Esophagus muscularis mucosa (tissue), 4 donors: ENCODE results near the gene SLC35B1. TPM values are rescaled to one million over a fixed set of nuclear protein-coding genes. Genes with fewer than 3 reads are reported as not detected.
A peak's percentile ranks its signal among the peaks of the same experiment; 100 is the strongest.

Experiments
- DNase-seq: peaks from one replicate; pipeline ENCODE4 v3.0.0-alpha.2; 2017; ENCODE audit errors: extremely low spot score
- H3K27ac ChIP-seq, 4 donors: fragments of 200-600 bp; sonication (generic); replicated peaks in 1 of 4; 1 replicate in 3 of 4; 2 replicates in 1 of 4; pipeline ENCODE4 v1.5.1; 2016 to 2019; ENCODE audit warnings: mild to moderate bottlenecking in 1 of 4
- H3K27me3 ChIP-seq, 4 donors: fragments of 200-600 bp; sonication (generic); one replicate each; pipeline versions ENCODE4 v1.5.1 to v1.6.0; 2016 to 2019
- H3K36me3 ChIP-seq, 4 donors: fragments of 200-600 bp; sonication (generic); one replicate each; pipeline ENCODE4 v1.5.1; 2016 to 2019
- H3K4me1 ChIP-seq, 4 donors: fragments of 200-600 bp; sonication (generic); one replicate each; pipeline ENCODE4 v1.5.1; 2016 to 2019
- H3K4me3 ChIP-seq, 4 donors: fragments of 200-600 bp; sonication (generic); 1 replicate in 2 of 4; 2 replicates in 2 of 4; pipeline ENCODE4 v1.5.1; 2016 to 2019; ENCODE audit warnings: mild to moderate bottlenecking in 4 of 4, moderate library complexity in 1 of 4
- H3K9me3 ChIP-seq, 4 donors: fragments of 200-600 bp; sonication (generic); 1 replicate in 3 of 4; 2 replicates in 1 of 4; pipeline ENCODE4 v1.5.1; 2016 to 2019
- EP300 ChIP-seq: sonication (generic); formaldehyde crosslinking; IDR thresholded peaks from one replicate; pipeline ENCODE4 v1.6.1; 2017; ENCODE audit warnings: antibody characterized with exemption
- POLR2A ChIP-seq: fragments of 450-650 bp; IDR thresholded peaks from one replicate; pipeline ENCODE4 v1.6.1; 2017; ENCODE audit warnings: antibody characterized with exemption, moderate library complexity, mild to moderate bottlenecking, low read depth
- POLR2AphosphoS5 ChIP-seq, 2 donors: sonication (generic); formaldehyde crosslinking; IDR thresholded peaks; one replicate each; pipeline ENCODE4 v1.6.1; 2017; ENCODE audit warnings: antibody characterized with exemption in 2 of 2
- WGBS: methylation state at CpG from one replicate; pipeline ENCODE4 v1.1.5; 2018; 5-methylcytosine and 5-hydroxymethylcytosine counted together
- intact Hi-C: fragments of 100-400 bp; cut with DNase I; formaldehyde crosslinking; loops from one replicate; pipeline ENCODE4 v1.15.1; 2023
- total RNA-seq, 4 donors: library from RNA; depleted of rRNA; stranded (reverse); fragments of >200 nt; gene quantifications; one replicate each; pipeline versions ENCODE4 v1.1.0 to v1.2.1, GENCODE V29; 2016
- TF ChIP-seq, protein P1 (sequence below), 3 experiments: fragments of 200-600 bp in 2 of 3; fragments of 450-650 bp in 1 of 3; sonication (generic) in 2 of 3; IDR thresholded peaks; one replicate each; pipeline ENCODE4 v1.5.1; 2017 to 2019; ENCODE audit warnings: antibody characterized with exemption in 3 of 3, mild to moderate bottlenecking in 2 of 3, moderate library complexity in 1 of 3

The SLC35B1 gene
- total RNA-seq, 4 donors from 2014 or later: 17.0 to 25.3 (median 18.4) TPM

DNA sequence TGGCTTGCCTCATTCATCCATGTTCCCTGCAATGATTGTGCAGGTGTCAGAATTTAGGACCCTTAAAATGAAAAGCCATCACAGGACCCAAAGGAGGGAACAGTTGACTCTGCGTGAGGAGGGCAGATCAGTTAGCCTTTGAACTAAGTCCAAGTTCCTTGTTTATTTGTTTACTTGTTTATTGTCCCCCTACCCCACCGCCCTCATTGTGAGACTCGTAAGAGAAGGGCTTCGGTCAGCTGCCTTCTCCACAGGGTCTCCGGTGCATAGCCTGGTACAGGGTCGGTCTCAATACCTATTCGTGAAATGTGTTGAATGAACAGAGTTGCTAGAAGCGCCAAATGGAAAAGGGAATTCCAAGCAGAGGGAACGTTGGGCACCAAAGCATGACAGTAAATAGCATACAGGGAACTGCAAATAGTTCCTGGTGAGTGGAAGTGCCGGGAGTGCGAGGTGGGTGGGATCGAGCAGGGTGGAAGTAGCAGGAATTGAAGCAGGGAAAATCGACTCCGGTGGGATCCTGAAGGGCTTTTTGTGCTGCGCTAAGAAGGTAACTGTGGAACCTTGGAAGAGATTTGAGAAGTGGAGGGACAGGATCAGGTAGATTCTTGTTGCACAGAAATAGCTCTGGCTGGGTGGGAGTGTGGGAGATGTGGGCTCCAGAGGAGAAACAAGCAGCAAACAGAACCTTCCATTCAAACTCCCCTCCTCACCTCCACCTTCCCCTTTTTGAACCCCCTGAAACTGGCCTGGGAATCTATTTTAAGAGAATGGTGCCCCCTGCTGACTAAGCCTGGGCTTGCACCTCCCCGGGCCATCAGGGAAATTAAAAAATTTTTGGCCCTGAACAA lies 12.7 kb downstream of the SLC35B1 start:
- Histone ChIP-seq H3K4me1 (peaks cover 28 to 39% (median 36%) of the 10 kb centered on the region in 4 donors), H3K9me3 (no peaks in the 10 kb centered on the region), H3K4me3 (peak overlapping the region in 3 of 4 donors; percentile 1 to 22 (median 4)), H3K36me3 (peaks cover 2 to 8% (median 6%) of the 10 kb centered on the region in 4 donors), H3K27me3 (no peaks in the 10 kb centered on the region), H3K27ac (peak overlapping the region in 1 of 4 donors; percentile 42)
- intact Hi-C loops: loop anchor here (2.0 to 5.0 kb wide), 2 partner anchors 48 to 124 kb away; no protein-coding TSS in a partner anchor
- peak; percentile 94 for DNase-seq
- TF ChIP-seq, protein P1, sequence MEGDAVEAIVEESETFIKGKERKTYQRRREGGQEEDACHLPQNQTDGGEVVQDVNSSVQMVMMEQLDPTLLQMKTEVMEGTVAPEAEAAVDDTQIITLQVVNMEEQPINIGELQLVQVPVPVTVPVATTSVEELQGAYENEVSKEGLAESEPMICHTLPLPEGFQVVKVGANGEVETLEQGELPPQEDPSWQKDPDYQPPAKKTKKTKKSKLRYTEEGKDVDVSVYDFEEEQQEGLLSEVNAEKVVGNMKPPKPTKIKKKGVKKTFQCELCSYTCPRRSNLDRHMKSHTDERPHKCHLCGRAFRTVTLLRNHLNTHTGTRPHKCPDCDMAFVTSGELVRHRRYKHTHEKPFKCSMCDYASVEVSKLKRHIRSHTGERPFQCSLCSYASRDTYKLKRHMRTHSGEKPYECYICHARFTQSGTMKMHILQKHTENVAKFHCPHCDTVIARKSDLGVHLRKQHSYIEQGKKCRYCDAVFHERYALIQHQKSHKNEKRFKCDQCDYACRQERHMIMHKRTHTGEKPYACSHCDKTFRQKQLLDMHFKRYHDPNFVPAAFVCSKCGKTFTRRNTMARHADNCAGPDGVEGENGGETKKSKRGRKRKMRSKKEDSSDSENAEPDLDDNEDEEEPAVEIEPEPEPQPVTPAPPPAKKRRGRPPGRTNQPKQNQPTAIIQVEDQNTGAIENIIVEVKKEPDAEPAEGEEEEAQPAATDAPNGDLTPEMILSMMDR (IDR thresholded peaks at IDR 0.05): peak; percentile 97 to 99 (median 98)
- no peak for TF ChIP-seq POLR2A
- 32% methylated on average over 16 of the region's 16 CpGs for WGBS

DNA sequence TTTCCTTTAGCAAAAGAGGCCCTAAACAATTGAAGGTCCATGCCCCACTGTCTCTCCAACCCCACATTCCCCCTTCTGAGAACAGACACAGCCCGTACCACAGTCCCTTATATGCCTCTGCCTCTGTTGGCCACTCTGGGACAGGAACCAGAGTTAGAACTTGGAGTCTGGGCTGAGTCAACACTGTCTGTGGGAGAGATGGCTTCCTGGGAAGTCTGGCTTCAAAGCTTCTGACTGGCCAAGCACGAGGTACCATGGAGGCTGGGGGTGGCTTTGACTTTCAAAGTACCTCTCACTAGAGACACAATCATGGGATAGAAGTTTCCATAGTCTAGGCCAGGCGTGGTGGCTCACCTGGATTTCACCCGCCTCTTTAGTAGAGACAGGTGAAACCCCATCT lies 15.0 kb downstream of the SLC35B1 start:
- Histone ChIP-seq H3K9me3 (no peaks in the 10 kb centered on the region), H3K4me3 (no peak overlapping the region), H3K4me1 (peaks cover 34 to 57% (median 47%) of the 10 kb centered on the region in 4 donors), H3K27me3 (no peaks in the 10 kb centered on the region), H3K27ac (peak overlapping the region; percentile 86 to 90 (median 89)), H3K36me3 (no peaks in the 10 kb centered on the region)
- TF ChIP-seq, protein P1 (IDR thresholded peaks at IDR 0.05): no peak
- TF ChIP-seq POLR2AphosphoS5 (IDR thresholded peaks at IDR 0.05) (no peak), POLR2A (no peak), EP300 (no peak)
- WGBS: 87% methylated on average over 4 of the region's 4 CpGs
- no peak for DNase-seq
- intact Hi-C loops: loop anchor here (5.0 kb wide), 1 partner anchor 45 kb away; no protein-coding TSS in a partner anchor

DNA sequence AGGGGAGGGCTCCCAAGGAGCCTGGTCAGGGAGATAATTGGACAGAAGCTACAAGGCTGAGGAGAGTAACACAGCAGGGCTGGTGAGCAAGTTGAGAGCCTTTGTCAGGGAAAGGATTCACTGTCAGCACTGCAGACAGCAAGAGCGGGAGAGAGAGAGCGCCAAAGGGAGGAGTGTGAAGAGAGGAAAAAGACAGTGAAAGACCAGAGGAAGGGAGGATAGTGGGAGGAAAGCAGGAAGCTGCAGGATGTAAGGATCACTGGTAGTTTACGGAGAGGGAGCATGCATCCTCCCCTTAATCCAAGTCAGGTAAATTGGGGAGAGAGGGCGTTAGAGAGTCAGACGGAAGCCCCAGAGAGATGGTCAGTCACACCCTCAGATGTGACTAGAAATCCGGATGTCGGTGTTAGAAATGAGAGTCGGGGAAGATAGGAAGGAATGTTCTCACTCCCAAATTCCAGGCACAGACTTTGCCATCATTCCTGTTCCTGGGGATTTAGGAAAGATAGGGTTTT lies 16.0 kb downstream of the SLC35B1 start:
- Histone ChIP-seq H3K36me3 (no peaks in the 10 kb centered on the region), H3K4me1 (peaks cover 38 to 62% (median 50%) of the 10 kb centered on the region in 4 donors), H3K27me3 (no peaks in the 10 kb centered on the region), H3K4me3 (peak overlapping the region in 2 of 4 donors; percentile 12 to 25), H3K27ac (peak overlapping the region; percentile 86 to 90 (median 89)), H3K9me3 (no peaks in the 10 kb centered on the region)
- TF ChIP-seq POLR2AphosphoS5 (IDR thresholded peaks at IDR 0.05): peak in 1 of 2 donors; percentile 19
- TF ChIP-seq EP300: no peak
- no peak for DNase-seq
- WGBS: 35% methylated on average over 8 of the region's 8 CpGs
- intact Hi-C loops: loop anchor here (5.0 kb wide), 1 partner anchor 44 kb away; no protein-coding TSS in a partner anchor

DNA sequence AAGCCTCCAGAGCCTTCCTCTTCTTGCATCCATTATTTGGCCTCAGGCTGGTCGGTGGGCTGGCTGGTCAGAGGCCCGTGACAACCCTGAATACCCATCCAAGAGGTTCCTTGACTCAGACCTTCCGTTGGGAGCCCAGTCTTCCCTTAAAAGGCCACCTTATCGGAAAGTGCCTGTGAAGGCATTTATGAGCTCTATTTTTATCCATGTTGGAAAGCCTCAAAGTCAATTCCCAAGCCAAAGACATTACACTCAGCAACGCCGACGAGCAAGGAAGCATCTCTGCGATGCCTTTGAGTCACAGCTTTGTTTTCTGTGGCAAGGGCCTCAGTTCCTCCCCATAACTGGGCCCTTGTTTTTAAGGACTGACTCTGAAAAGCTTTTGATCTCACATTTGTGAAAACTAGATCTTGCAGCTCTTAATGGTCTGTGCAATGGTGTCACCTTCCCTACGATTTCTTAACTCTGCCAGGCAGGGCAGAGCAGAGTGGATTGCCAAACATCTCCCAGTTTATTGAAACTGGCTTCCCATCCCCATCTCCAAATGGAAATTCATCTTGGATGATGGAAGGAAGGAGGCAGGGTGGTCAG lies 16.6 kb downstream of the SLC35B1 start:
- no peak for DNase-seq
- Histone ChIP-seq H3K36me3 (no peaks in the 10 kb centered on the region), H3K27me3 (no peaks in the 10 kb centered on the region), H3K4me1 (peaks cover 38 to 62% (median 50%) of the 10 kb centered on the region in 4 donors), H3K27ac (peak overlapping the region; percentile 86 to 90 (median 89)), H3K9me3 (no peaks in the 10 kb centered on the region), H3K4me3 (peak overlapping the region in 2 of 4 donors; percentile 12 to 25)
- intact Hi-C loops: loop anchor here (5.0 kb wide), 1 partner anchor 44 kb away; no protein-coding TSS in a partner anchor
- WGBS: 29% methylated on average over 9 of the region's 9 CpGs
- TF ChIP-seq, protein P1 (IDR thresholded peaks at IDR 0.05): no peak
- TF ChIP-seq POLR2AphosphoS5 (IDR thresholded peaks at IDR 0.05): peak; percentile 93 to 98
- TF ChIP-seq EP300: peak; percentile 69

DNA sequence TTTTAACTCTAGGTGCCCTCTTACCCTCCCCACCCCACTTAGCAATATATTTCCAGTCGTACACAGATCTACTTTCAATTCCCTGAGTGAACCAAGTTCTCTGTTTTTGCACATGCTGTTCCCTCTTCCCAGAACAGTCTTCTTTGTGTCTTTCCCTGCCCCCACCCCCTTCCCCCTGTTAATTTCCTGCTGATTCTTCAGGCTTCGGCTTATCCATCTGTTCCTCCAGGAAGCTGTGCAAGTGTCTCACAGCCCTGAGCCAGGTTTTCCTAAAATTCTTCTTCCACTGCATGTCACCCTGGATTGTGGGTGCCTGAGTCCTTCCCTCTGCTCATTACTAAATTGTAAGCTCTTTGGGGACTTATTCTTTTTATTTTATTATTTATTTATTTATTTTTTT lies 17.5 kb downstream of the SLC35B1 start:
- H3K27ac ChIP-seq: peak overlapping the region; percentile 86 to 90 (median 89)
- no peaks in the 10 kb centered on the region for H3K9me3 ChIP-seq
- intact Hi-C loops: loop anchor here (5.0 kb wide), 1 partner anchor 43 kb away; no protein-coding TSS in a partner anchor
- H3K36me3 ChIP-seq: no peaks in the 10 kb centered on the region
- 65% methylated on average over 2 of the region's 2 CpGs for WGBS
- no peak overlapping the region for H3K4me3 ChIP-seq
- peaks cover 36 to 58% (median 48%) of the 10 kb centered on the region in 4 donors for H3K4me1 ChIP-seq
- H3K27me3 ChIP-seq: no peaks in the 10 kb centered on the region
- no peak for DNase-seq
- TF ChIP-seq, protein P1 (IDR thresholded peaks at IDR 0.05): no peak
- TF ChIP-seq EP300: no peak
- no peak for TF ChIP-seq POLR2A
- no peak for TF ChIP-seq POLR2AphosphoS5 (IDR thresholded peaks at IDR 0.05)
